ENCODE data around the gene FMNL3.
"Not testable (repeated sequence)": the region's sequence is repeated elsewhere in the genome, so short reads cannot be mapped to it uniquely, and the experiment has no call there.

FMNL3 gene

GRCh38 chr12:49707128-49707811 is at the start of gene FMNL3:
Gene FMNL3 (minus strand): TSS chr12:49707405. CDS start chr12:49707180, 225 bp downstream.
- DNase-seq, result peak; percentile 79

DNA sequence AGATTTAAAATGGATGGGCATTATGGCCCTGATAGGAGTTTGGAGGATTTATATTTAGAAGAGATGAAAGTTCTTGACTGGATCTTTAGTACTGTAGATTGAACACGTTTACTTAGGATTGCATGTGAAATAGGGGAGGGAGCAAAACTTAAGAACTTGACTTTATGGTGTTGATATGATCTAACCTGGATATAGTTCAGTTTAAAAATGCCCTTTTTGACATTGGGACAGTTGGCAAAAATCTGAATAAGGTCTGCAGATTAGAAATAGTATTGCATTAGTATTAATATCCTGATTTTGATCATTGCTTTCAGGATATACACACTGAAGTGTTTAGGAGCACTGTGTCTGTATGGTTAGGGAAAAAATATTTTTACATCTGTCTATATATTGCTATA is 43.8 kb upstream of the FMNL3 start:
- no peak for DNase-seq

DNA sequence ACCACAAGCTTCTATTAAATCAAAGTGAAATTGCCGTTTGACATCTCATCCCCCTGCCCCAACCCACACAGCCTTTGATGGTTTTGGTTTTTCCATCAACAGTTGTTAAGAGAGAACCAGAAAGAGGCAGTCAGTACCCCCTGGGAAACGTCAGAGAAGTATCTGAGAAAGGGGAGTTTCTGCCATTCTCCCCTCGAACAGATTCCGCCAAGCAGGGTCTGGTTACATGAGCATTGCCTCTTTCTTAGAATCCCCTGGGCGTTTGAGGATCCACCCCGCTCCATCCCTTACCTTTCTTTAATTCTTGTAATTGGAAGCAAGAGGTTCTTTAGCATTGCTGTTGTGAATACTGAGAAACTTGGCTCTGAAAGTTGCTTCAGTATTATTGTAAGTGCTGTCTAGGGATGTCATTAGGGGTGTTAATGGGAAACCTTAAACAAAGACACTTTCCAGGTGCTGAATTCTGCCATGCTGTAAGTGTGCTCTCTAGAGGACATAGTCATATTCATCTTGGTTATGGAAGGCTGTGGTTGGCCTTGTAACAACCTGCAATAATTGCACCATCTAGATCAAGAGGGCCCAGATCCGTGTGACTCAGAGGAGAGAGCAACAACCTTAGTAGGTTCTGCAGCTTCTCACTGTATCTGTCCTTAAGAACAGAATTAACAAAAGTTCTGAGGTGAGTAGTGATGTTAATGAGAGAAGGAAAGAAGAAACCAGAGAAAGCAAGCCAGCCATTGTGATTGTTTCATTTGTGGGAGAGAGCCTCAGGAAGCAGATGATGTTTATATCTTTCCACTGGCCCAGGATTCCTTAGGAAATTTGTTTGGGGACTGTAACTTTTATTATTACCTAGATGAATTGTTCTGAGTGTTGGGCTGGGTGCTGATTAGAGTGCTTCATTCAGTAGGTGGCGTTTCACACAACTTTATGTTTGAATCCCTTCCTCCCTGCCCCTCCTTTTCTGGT is 43.1 kb upstream of the FMNL3 start:
- no peak for DNase-seq

- no peak for DNase-seq
Measured at GRCh38 chr12:49748800-49749199, 41.6 kb upstream of the FMNL3 start.

GRCh38 chr12:49748306-49748705 is 41.1 kb upstream of the FMNL3 start:
- no peak for DNase-seq

- no peak for DNase-seq
Measured at GRCh38 chr12:49744363-49744885, 37.2 kb upstream of the FMNL3 start.

- peak; percentile 52 for DNase-seq
Measured at GRCh38 chr12:49741882-49742620, 34.8 kb upstream of the FMNL3 start.

DNA sequence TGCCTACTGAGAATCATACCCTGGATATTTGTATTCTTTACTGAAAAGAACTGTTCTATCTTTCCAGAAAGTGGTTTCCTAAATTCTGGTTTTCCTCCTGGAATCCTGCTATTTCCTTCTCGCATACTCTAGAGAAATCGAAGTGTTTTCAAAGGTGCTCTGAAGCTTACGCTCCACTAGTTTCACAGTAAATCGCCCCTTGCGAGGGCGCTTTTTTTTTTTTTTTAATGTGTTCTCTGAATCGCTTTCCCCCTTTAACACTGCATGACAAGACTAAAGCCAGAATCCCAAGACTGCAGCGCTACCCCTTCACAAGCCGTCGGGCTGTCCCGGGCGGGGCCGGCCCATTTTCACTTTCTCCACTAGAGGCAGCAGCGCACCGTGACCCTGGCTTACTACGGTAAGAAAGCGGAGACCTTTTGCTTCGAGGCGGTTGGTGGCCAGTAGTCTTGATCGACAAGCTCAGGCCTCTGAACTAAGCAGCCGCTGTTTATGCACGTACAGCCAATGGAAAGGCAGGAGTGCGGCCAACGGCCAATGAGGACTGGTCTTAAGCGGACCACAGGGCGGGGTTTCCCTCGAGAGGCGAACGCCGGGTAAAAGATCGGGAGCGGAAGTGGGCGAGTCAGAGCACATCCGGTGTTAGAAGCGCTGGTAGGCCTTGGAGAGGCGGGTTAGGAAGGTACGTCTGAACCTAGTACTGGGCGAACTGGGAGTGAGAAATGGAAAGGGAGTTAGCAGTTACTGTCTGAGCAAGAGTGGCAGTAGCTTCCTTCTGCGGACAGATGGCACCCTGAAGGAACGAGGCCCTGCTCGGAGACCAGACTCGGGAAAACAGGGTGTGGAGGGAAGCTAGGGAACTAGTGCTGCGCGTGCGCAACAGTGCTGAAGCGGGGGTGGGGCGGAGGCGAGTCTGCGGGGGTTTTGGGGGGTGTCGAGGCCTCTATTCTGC is 34.0 kb upstream of the FMNL3 start, which contains the start of gene TMBIM6:
TSS of gene TMBIM6 (plus strand) at position 628 of the 952 bp plus-strand sequence. CDS start 10,937 bp downstream, outside the sequence.
- peak; percentile 99 for DNase-seq

DNA sequence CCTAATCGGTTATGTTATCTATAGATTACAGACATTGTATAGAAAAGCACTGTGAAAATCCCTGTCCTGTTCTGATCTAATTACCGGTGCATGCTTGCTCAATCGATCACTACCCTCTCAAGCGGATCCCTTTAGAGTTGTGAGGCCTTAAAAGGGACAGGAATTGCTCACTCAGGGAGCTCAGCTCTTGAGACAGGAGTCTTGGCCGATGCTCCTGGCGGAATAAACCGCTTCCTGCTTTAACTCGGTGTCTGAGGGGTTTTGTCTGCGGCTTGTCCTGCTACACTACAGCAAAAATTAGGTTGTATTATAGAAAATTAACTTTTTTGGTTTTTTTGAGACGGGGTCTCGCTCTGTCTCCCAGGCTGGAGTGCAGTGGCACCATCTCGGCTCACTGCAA is 33.1 kb upstream of the FMNL3 start:
- DNase-seq, result not testable (repeated sequence)

GRCh38 chr12:49738721-49739120 is 31.5 kb upstream of the FMNL3 start:
- not testable (repeated sequence) for DNase-seq

- DNase-seq, result not testable (repeated sequence)
Measured at GRCh38 chr12:49734900-49735299, 27.7 kb upstream of the FMNL3 start.

- DNase-seq, result no peak
Measured at GRCh38 chr12:49733219-49734017, 26.2 kb upstream of the FMNL3 start.

GRCh38 chr12:49730568-49731101 is 23.4 kb upstream of the FMNL3 start:
- no peak for DNase-seq

- DNase-seq, result no peak
Measured at GRCh38 chr12:49730050-49730449, 22.8 kb upstream of the FMNL3 start.

GRCh38 chr12:49728446-49728845 is 21.2 kb upstream of the FMNL3 start:
- DNase-seq, result no peak

GRCh38 chr12:49721355-49721754 is 14.2 kb upstream of the FMNL3 start:
- not testable (repeated sequence) for DNase-seq

- no peak for DNase-seq
Measured at GRCh38 chr12:49720214-49720613, 13.0 kb upstream of the FMNL3 start.

DNA sequence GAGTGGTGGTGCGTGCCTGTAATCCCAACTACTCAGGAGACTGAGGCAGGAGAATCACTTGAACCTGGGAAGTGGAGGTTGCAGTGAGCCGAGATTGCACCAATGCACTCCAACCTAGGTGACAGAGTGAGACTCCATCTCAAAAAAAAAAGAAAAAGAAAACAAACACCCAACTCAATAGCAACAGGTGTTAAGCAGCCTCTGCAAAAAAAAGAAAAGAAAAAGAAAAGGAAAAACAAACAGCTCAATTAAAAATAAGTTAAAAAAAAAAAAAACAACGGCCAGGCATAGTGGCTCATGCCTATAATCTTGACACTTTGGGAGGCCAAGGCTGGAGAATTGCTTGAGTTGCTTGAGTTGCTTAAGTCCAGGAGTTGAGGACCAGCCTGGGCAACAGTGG is 10.6 kb upstream of the FMNL3 start:
- not testable (repeated sequence) for DNase-seq

GRCh38 chr12:49716553-49716952 is 9.3 kb upstream of the FMNL3 start:
- DNase-seq, result no peak

DNA sequence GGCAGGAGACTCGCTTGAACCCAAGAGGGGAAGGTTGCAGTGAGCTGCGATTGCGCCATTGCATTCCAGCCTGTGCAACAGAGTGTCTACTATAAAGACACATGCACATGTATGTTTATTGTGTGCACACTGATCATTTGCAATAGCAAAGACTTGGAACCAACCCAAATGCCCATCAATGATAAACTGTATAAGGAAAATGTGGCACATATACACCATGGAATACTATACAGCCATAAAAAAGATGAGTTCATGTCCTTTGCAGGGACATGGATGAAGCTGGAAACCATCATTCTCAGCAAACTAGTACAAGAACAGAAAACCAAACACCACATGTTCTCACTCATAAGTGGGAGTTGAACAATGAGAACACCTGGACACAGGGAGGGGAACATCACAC is 6.7 kb upstream of the FMNL3 start:
- DNase-seq, result not testable (repeated sequence)
